Fibroblast of the conjunctiva (primary cell): ENCODE data around the gene ZNF133.
"Not testable (repeated sequence)": the region's sequence is repeated elsewhere in the genome, so short reads cannot be mapped to it uniquely, and the experiment has no call there.

ENCODE experiments used
- DNase-seq: peaks from one replicate; pipeline ENCODE4 v3.0.0-alpha.2; 2010; ENCODE audit warnings: low read depth

Gene ZNF133

DNA sequence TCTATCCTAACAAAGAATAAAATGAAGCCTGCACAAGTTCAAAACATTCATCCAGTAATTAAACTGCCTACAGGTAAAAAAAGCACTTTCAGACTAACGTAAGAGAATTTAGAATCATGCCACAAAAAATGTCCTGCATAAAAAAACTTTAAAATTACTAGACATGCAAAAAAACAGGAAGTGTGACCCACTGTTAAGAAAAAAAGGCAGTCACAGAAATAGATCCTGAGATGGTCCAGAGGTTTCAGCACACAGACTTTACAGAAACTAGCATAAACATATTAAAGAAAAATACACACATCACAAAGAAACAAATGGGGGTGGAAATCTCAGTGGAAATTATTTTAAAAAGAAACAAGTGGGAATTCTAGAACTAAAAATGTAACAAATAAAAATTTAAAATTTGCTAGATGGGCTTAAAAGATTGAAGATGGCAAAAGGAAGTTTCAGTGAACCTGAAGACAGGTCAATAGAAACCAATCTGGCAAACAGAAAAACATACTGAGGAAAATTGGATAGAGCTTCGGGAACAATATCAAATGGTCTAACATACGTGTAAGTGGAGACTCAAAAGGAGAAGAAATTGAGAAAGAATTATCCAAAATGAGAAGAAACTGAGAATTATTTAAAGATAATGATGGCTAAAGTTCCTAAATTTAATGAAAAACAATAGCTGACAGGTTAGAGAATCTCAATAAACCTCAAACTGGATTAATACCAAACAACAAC lies 3.4 kb upstream of the ZNF133 start:
- no peak for DNase-seq

DNA sequence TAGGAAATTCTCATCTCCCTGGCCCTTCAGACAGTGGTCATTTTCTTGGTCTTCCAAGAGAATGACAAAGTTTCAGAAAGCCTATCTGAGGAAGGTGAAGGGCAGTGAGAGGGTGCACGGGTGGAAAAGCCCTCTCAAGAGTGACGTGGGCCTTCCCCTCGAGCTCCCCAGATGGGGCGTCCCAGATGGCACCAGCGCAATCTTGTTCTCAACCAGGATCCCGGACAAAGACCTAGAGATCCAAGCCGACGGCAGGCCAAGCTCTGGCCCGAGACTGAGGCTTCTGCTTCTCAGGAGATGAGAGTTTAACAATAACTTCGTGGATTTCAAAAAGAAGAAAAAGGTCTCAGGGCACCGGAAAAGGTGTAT lies 797 bp upstream of the ZNF133 start:
- no peak for DNase-seq

DNA sequence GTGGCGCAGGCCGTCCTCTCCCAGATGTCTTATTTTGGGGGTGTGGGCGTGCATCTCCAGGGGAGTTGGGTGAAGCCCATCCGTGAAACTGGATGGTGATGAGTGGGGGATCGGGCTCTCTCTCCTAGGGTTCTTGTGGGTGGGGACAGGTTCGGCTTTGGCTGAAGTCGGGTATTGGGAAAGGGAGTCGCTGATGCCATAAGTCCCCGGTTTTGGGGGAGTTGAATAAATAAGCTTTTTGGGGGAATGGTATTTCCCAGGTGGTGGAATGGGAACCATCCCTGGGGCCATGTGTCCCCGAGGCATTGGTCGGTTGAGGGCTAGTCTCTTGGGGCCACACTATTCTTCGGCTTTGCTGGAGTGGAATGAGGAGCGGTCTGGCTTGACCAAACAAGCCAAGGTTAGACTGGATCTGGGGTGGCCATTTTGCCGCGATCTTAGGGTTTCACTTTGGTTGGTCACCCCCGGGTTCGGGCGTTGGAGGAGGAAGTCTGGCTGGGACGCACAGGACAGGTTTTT lies 481 bp downstream of the ZNF133 start:
- DNase-seq, result no peak

DNA sequence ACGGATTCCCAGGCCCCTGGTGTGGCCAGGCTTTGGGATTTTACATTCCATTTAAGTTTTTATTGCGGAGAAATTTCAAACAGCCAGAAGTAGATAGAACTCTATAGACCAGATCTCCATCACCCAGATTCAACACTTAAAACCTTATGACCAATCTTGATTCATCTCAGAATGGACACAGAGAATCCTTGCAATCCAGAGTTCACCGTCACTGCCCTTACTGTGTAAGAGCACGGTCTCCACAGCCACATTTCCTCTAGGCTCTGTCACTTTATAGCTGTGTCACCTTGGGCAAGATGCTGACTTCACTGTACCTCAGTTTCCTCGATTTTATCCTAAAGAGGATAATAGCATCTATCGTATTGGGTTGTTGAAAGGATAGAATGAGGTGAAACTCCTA lies 979 bp downstream of the ZNF133 start:
- no peak for DNase-seq

DNA sequence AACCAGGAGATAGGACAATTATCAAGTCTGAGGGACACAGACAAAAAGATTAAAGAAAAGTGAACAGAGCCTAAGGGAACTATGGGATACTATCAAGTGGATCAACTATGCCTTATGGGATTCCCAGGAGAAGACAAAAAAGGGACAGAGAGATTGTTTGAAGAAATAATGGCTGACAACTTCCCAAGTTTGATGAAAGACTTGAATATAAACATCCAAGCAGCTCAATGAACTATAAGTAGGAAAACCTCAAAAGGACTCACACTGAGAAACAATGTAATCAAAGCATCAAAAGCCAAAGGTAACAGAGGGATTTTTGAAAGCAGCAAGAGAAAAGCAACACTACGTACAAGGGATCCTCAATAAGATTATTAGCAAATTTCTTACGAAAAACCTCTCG lies 11.0 kb downstream of the ZNF133 start:
- DNase-seq, result no peak

DNA sequence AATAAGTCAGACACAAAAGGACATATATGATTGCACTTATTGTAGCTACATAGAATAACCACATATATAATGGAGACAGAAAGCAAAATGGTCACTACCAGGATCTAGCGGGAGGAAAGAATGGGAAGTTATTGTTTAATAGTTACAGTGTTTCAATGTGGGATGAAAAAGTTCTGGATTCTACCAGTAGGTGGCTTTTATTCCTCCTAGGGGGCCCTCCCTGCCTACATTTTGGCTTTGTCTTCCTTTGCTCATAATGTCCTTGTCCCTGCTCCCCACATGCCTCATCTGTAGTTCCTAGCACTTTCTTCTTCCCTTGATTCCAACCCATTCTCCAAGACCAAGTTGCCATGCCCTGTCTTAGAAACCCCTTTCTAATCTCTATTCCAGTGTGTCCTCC lies 16.3 kb downstream of the ZNF133 start:
- DNase-seq, result no peak

DNA sequence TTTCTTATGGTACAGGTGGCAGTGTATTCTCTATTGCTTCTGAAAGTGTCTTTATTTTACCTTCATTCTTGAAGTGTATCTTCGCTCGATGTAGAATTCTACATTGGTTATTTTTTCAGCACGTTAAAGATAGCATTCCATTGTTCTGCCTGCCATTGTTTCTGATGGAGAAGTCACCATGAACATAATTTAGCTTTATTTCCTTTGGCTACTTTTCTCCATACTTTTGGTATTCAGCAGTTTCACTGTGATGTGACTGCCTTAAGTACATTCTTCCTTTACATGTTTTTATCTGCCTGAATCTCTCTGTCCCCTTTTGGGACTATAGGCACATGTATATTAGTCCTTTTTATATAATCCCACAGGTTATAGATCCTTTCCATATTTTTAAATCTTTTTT lies 19.0 kb downstream of the ZNF133 start:
- DNase-seq, result no peak

DNA sequence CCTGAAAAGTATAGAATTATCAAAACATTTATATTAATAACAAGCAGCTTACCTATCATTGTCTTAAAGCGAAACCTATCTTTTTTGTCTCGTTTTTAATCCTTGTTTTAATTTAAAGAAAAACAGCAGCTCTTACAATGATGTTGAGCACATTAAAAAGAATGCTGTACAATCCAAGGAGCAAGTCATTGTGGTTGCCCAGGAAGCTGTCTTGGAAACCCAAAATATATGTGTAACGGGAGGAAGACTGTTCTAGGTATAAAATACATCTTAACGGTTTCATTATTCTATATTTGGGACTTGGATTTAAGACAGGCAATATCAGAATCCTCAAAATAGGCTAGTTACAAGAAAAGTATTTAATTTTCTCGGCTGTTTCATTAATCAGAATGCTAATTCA lies 21.7 kb downstream of the ZNF133 start:
- no peak for DNase-seq

DNA sequence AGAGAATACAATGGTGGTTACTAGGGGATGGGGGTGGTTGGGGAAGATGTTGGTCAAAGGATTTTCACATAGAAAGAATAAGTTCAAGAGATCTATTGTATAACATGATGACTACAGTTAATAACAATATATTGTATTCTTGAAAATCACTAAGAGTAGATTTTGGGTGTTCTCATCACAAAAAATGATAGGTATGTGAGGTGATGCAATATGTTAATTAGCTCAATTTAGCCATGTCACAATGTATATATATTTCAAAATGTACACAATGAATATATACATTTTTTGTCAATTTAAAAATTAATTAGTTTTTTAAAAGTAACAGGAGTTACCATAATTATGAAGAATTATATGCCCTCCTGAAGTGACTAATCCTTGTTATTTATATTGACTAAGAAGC lies 22.3 kb downstream of the ZNF133 start:
- no peak for DNase-seq

DNA sequence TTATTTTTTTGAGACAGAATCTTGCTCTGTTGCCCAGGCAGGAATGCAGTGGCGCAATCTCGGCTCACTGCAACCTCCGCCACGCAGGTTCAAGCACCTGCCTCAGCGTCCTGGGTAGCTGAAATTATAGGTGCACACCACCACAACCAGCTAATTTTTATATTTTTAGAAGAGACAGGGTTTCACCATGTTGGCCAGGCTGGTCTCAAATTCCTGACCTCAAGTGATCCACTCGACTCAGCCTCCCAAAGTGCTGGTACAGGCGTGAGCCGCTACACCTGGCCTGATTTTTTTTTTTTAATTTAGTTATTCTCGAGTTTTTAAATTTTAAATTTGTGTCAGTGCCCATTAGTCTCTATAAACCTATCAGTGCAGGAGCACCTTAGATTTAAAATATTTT lies 24.4 kb downstream of the ZNF133 start:
- no peak for DNase-seq

DNA sequence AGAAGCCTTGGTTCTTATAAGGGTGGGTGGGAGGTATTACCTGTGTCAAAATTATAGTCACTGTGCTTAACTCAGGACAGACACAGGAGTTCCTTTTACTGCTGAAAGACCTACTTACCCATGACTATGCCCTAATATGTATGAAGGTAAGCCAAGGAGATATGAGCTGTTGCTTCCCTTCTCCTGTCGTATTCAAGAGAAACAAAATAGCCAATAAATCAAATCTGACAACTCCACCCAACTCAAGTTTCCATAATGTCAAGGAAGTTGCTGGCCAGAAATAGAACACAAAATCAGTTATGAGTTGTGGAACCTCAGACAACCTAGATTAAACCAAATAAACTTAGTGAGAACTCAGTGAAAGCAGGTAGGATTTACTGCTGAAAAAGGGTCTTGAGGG lies 25.1 kb downstream of the ZNF133 start:
- no peak for DNase-seq

DNA sequence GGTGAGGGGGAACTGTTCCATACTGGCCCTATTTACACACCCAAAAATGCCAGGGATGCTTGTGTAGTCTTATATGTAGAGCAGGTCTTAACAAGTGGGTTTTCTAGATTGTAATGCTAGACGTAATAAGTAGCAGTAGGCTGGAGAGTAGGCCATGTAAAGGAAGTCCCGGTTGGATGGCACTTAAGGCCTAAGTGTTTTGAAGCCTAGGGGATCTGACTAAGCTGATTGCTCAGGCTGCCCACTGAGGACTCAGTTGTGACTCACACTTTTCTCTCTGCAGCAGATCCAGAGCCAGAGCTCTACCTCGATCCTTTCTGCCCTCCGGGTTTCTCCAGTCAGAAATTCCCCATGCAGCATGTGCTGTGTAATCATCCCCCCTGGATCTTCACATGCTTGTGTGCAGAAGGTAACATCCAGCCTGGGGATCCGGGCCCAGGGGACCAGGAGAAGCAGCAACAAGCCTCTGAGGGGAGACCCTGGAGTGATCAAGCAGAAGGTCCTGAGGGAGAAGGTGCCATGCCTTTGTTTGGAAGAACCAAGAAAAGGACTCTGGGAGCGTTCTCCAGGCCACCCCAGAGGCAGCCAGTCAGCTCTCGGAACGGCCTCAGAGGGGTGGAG lies 26.6 kb downstream of the ZNF133 start:
- DNase-seq, result no peak

DNA sequence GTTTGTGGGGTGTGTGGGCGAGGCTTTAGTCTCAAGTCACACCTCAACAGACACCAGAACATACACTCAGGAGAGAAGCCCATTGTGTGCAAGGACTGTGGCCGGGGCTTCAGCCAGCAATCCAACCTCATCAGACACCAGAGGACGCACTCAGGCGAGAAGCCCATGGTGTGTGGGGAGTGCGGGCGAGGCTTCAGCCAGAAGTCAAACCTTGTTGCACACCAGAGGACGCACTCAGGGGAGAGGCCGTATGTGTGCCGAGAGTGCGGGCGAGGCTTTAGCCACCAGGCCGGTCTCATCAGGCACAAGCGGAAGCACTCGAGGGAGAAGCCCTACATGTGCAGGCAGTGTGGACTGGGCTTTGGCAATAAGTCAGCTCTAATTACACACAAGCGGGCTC lies 27.8 kb downstream of the ZNF133 start:
- DNase-seq, result no peak

DNA sequence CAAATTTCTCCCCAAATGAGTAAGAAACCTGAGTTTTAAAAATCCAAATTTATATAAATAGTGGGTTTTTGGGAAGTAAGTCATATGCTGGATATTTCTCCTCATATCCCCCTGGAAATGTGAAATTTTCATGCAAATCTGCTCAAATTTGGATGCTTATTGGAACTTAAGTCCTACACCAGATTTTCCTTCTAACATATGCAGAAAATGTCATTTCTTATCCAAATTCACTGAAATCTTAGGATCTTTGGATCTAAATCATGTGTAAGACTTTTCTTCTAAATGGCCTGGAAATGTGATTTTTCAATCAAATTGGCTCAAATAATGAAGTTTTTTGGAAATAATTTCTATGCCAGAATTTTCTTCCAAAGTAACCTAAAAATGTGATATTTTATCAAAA lies 33.0 kb downstream of the ZNF133 start:
- DNase-seq, result no peak

DNA sequence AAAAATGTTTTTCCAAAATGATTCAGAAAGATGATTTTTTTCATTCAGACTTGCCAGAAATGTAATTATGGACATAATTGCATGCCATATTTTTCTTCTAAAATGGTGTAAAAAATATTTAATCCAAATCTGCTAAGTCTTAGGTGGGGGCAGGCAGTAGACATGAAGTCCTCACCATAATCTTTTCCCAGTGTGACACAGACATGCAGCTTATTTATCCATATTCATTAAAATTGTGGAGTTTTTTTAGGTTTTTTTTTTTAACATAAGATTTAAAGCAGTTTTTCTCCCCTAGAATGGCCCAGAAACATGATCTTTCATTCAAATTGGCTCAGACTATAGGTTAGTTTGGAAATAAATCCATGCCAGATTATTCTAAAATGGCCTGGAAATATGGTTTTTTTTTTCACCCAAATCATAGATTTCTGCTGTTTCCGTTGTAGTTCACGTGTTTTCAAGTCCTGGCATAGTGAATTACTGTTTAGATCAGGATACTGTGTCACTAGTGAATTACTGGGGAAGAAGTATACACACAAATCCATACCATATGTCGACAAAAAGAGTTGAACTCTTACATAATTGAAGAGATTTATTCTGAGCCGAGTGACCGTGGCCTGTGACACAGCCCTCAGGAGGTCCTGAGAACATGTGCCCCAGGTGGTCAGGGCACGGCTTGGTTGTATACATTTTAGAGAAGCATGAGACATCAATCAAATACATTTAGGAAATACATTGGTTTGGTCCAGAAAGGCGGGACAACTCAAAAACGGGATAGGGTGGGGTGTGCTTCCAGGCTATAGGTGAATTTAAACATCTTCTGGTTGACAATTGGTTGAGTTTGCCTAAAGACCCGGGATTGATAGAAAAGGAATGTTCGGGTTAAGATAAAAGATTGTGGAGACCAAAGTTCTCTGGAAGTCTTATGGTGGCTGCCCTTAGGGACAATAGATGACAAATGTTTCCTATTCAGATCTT lies 33.9 kb downstream of the ZNF133 start:
- no peak for DNase-seq

DNA sequence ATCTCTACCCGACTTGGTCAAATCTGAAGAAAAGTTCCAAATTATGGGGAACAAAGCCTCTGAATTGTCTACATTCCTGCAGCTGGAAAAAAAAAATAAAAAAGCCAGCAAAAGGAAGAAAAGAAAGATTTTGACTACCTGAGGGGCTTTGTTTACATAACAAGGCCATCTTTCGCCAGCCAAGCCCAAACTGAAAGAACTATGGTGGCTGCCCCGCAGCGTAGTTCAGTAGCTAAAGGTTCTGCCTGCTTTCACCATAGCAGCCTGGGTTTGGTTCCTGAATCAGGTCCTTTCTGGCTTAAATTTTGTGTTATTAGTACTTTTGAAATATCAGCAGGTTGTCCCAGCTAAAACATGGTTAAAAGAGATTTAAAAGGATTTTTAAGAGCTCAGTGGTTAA lies 35.4 kb downstream of the ZNF133 start:
- DNase-seq, result no peak

DNA sequence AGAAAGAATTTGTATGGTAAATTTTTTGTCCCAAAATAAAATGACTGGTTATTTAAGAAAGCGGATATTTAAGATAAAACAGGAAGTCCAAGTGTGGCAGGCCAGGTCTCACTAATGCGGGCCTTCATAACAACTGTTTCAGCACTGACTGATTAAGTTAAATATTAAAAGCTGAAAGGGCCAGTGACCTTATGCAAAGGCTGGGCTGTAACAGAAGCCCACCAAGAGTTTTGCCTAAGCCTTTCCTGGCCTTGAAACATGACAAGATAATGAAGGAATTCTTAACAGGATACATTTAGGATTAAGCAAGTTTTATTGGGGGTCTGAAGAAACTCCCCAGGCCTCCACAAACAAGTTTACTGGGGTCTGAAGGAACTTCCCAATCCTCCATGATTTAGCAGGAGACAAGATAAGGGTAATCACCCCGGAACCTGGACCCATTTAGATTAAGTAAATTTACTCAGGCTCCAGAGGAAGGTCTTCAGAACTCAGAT lies 36.3 kb downstream of the ZNF133 start:
- DNase-seq, result no peak

DNA sequence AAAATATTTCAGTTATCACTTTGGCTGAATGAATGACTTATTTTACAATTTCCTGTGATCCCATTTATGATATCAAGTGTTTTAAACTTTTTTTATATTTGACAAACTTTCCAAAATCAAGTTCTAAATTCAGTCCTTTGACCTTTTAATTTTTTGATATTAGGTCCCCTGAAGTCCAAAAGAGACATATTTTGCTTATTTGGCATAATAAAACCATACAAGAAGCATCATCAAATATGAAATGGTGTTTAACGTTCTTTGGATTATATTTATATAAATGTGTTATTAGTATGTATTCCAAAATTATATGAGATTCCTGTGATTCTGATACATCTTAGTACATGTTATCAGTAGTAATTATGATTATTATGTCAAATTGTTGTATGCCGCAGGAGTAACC lies 38.7 kb downstream of the ZNF133 start:
- DNase-seq, result no peak

DNA sequence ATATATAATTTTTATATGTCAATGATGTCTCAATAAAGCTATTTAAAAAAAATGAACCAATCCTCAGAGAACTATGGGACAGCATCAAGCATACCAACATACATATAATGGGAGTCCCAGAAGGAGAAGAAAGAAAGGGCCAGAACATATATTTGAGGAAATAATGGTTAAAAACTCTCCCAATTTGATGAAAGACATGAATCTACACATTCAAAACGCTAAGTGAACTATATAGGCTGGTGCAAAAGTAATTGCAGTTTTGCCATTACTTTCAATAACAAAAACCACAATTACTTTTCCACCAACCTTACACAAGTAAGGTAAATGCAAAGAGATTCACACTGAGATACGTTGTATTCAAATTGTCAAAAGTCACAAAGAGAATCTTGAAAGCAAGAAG lies 43.4 kb downstream of the ZNF133 start:
- DNase-seq, result no peak

DNA sequence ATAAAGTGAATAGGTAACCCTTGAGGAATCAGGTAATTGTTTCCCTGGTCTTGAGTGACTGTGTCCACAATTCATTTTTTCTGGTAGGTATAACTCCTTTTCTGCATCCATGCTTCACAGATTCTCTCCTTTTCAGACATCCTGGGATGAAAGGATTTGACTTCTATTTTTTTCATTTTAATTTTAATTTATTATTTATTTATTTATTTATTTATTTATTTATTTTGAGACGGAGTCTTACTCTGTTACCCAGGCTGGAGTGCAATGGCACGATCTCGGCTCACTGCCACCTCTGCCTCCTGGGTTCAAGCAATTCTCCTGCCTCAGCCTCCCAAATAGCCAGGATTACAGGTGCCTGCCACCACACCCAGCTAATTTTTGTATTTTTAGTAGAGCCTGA lies 61.4 kb downstream of the ZNF133 start:
- DNase-seq, result not testable (repeated sequence)

DNA sequence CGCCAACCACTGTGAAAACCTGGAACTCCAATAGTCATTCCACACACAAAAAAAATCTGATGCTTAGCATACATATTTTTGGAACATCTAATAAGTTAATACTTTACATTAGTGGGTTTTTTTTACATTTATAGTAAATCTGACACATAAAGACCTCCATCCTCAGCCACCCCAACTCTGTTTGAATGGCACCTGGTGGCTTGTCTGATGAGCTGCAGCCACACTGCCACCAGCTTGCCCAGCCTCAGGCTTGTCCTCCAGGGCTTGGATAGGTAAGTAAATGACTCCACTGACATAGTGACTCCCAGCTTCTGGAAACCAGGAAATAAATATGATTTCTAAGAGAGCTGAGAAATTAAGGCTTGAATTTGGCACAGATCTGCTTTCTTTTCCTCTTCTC lies 71.5 kb downstream of the ZNF133 start:
- DNase-seq, result no peak

DNA sequence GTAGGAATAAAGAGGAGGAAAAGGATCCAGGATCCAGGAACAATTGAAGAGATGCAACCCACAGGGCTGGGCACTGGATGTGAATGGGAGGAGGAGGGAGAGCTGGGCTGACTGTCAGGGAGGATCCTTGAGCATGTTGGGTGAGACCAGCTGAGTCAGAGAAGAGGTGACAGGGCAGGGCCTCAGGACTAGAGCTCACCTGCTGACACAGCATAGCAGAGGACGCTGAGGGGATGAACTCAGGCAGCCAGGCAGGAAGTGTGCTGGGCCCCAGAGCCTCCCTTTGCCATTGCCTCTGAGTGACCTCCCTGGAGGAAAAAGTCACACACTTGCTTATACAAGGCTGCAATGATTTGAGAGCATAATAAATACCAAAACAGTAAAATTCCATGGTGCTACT lies 72.3 kb downstream of the ZNF133 start:
- no peak for DNase-seq

DNA sequence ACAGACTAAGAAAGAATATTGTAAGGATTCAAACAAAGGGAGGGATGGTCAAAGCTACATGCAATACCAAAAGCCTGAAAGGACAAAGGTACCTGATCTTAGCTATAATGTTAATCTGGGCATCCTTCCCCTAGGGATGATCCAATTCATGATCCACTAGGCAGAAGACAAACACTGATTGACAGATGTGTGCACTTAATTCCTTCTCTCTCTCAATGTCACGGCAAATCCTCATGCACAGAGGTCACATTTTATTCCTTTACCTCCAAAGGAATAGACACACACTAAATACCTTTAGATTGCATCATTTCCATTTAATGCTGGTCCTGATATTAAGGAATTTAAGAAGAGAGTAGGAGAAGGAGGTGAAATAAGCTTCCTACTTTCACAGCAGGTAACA lies 73.4 kb downstream of the ZNF133 start:
- DNase-seq, result no peak
